HUES6 (cell line): ENCODE data around the gene SERGEF.

Source experiments
- H3K27ac ChIP-seq: 2 replicates; pipeline ENCODE4 v1.7.0; 2013; ENCODE audit warnings: low read depth, mild to moderate bottlenecking, low read length, inconsistent platforms
- H3K27me3 ChIP-seq: 2 replicates; pipeline ENCODE4 v1.6.1; 2013; ENCODE audit warnings: low read length; ENCODE audit not compliant: control insufficient read depth, insufficient read depth
- H3K36me3 ChIP-seq: 2 replicates; pipeline ENCODE4 v1.6.1; 2013; ENCODE audit warnings: low read length; ENCODE audit not compliant: control insufficient read depth, insufficient read depth
- H3K4me1 ChIP-seq: 2 replicates; pipeline ENCODE4 v1.6.1; 2013; ENCODE audit warnings: low read length; ENCODE audit not compliant: control insufficient read depth, insufficient read depth
- H3K4me3 ChIP-seq: 2 replicates; pipeline ENCODE4 v1.5.1; 2013; ENCODE audit warnings: low read depth, low read length
- H3K9ac ChIP-seq: one replicate; pipeline ENCODE4 v1.6.1; 2013; ENCODE audit warnings: mild to moderate bottlenecking, low read length
- H3K9me3 ChIP-seq: 2 replicates; pipeline ENCODE4 v1.6.1; 2013; ENCODE audit warnings: low read depth, low read length; ENCODE audit not compliant: control insufficient read depth, insufficient read depth

SERGEF gene

DNA sequence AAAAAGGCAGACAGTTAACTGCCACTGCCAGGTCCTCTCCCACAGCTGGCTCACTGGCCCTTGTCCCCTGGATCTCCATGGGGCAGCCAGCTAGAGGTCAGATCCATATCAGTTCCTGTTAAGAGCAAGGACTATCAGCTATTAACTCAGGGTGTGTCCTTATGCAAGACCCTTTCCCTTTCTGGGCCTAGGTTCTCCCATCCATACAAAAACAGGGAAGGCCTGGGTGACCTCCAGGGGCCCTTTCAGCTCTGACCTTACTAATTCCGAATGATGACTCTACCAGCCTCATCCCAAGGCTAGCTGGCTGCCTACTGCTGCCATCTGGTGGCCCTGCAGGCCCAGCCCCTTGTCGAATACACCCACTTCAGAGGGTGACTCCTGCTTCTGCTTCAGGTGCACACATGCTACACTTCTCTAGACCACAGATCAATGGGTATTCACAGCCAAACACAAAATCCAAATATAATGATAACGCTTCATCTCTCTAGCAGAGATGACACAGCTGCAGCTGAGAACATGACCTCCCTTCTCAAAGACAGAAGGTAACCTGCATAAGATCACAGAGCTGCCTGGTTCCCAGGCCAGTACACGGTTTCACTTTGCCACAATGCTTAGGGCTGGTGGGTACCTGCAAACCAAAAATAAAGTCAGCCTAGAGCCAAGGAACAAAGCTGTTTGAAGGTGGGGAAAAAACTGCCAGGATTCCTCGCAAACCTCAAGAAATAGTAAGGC is 34.1 kb downstream of the SERGEF start:
- H3K27me3 ChIP-seq, result no peaks in the 10 kb centered on the region
- H3K27ac ChIP-seq, result no peak overlapping the region
- H3K9ac ChIP-seq, result no peak overlapping the region
- H3K4me1 ChIP-seq, result no peaks in the 10 kb centered on the region
- H3K9me3 ChIP-seq, result no peaks in the 10 kb centered on the region
- no peaks in the 10 kb centered on the region for H3K36me3 ChIP-seq
- H3K4me3 ChIP-seq, result no peak overlapping the region

GRCh38 chr11:17976651-17977050 is 36.2 kb downstream of the SERGEF start:
- no peaks in the 10 kb centered on the region for H3K27me3 ChIP-seq
- H3K9me3 ChIP-seq, result no peaks in the 10 kb centered on the region
- no peak overlapping the region for H3K27ac ChIP-seq
- H3K9ac ChIP-seq, result no peak overlapping the region
- H3K36me3 ChIP-seq, result no peaks in the 10 kb centered on the region
- H3K4me1 ChIP-seq, result no peaks in the 10 kb centered on the region
- H3K4me3 ChIP-seq, result no peak overlapping the region

DNA sequence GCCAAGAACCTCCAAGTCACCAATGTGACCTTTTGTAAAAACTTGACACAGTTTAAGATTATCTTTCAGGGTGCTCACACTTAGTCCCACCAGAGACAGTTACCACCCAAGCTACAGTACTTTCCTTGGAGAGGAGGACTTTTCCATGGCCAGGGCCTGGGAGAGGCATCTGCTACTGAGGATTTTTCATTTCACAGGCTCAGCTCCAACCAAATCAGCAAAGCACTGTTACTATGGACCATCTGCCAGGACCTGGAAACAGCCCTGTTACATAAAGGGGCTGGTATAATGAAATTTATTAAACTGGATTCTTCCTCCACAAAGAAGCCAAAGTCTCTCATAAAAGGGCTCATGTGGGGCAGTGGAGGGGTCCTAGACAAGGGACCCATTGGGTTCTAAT is 38.6 kb downstream of the SERGEF start:
- Histone ChIP-seq H3K4me1 (no peaks in the 10 kb centered on the region), H3K9me3 (no peaks in the 10 kb centered on the region), H3K36me3 (no peaks in the 10 kb centered on the region), H3K4me3 (no peak overlapping the region), H3K9ac (no peak overlapping the region), H3K27ac (no peak overlapping the region), H3K27me3 (no peaks in the 10 kb centered on the region)

DNA sequence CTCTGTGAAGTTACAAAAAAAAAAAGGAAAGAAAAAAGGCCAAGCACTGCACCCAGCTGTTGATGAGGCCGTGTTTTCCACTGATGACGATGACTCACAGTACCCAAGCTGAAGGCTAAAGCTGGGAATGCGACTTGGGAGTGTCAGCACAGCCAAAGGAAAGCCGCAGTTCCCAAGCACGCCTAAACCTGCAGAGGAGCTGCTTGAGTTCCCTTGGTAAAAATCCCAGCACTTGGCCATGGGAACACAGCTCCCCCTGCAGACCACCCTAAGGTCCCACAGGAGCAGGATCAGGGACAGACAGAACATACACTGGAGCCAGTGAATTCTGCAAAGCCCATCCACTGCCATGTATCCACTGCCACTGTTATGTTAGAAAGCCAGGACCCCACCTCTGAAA is 39.9 kb downstream of the SERGEF start:
- no peak overlapping the region for H3K9ac ChIP-seq
- no peaks in the 10 kb centered on the region for H3K36me3 ChIP-seq
- H3K27ac ChIP-seq, result no peak overlapping the region

GRCh38 chr11:17968206-17968605 is 44.6 kb downstream of the SERGEF start:
- Histone ChIP-seq H3K9me3 (no peaks in the 10 kb centered on the region), H3K27ac (no peak overlapping the region), H3K9ac (no peak overlapping the region), H3K4me3 (no peak overlapping the region), H3K27me3 (no peaks in the 10 kb centered on the region), H3K4me1 (no peaks in the 10 kb centered on the region), H3K36me3 (0 out of 2 replicates have a peak, but pooled peaks cover 2% of the 10 kb centered on the region)

More for the DNA sequence above, 39.9 kb downstream of the SERGEF start:
- H3K9me3 ChIP-seq, result no peaks in the 10 kb centered on the region
- H3K27me3 ChIP-seq, result no peaks in the 10 kb centered on the region
- H3K4me1 ChIP-seq, result no peaks in the 10 kb centered on the region
- H3K4me3 ChIP-seq, result no peak overlapping the region

DNA sequence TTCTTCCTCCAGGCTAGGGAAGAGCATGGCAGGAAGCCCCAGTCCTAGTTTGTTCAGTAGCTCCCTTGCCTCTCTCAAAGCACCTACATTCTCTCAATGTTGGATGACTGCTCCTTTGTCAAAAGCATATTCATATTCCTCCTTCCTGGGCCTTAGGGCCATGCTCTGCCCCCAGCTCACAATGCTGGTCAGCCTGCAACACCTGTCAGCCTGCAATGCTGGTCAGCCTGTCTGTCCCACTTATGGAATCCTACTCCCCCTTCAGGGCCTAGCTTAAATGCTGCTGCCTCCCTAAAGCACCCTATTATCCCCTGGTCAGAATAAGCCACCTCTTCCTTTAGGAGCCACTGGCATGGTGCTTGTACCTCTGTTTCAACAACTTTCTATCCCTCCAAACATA is 45.2 kb downstream of the SERGEF start:
- no peak overlapping the region for H3K4me3 ChIP-seq
- no peak overlapping the region for H3K9ac ChIP-seq
- no peaks in the 10 kb centered on the region for H3K27me3 ChIP-seq
- H3K36me3 ChIP-seq, result 0 out of 2 replicates have a peak, but pooled peaks cover 2% of the 10 kb centered on the region
- H3K27ac ChIP-seq, result no peak overlapping the region
- no peaks in the 10 kb centered on the region for H3K4me1 ChIP-seq
- H3K9me3 ChIP-seq, result no peaks in the 10 kb centered on the region

DNA sequence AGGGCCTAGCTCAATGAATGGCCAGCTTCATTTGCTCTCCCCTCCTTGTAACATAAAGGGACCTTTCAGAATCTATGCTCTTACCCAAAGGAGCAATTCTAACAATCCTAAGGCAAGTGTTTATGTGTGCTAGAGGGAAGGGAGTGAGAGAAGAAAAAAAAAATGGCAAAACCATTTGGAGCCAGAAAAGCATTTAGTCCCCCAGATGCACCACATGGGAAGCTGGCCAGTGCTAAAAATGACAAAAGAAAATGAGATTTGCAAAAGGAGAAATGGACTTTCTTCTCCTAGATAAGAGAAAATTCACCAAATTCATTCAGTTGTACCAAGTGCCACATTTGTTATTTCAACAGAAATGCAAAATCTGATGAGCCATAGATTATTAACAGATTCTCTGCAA is 52.8 kb downstream of the SERGEF start:
- no peaks in the 10 kb centered on the region for H3K4me1 ChIP-seq
- H3K9me3 ChIP-seq, result no peaks in the 10 kb centered on the region
- peaks cover 5% of the 10 kb centered on the region; the same call in 1 of the 2 replicates for H3K36me3 ChIP-seq
- no peaks in the 10 kb centered on the region for H3K27me3 ChIP-seq
- H3K9ac ChIP-seq, result no peak overlapping the region
- no peak overlapping the region for H3K4me3 ChIP-seq
- H3K27ac ChIP-seq, result no peak overlapping the region

DNA sequence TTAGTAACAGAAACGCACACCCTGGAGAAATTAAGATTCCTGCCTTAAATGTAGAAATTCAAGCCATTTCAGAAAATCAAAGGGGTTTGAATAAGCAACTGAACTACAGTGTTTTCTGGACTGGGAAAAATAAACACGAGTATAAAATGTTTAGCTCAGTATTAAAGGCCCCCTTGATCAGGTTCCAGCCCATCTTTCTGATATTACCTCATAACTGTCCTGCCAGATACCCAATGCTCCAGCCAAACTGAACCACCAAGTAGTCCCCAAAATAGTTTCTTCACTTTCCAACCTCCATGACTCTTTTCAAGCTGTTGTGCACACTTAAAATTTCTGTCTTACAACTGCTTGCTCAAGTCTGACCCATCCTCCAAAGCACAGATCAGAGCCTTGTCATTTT is 54.4 kb downstream of the SERGEF start:
- Histone ChIP-seq H3K27me3 (no peaks in the 10 kb centered on the region), H3K36me3 (peaks cover 8% of the 10 kb centered on the region; the same call in 1 of the 2 replicates), H3K27ac (no peak overlapping the region), H3K4me3 (no peak overlapping the region), H3K9me3 (no peaks in the 10 kb centered on the region), H3K4me1 (no peaks in the 10 kb centered on the region), H3K9ac (no peak overlapping the region)

DNA sequence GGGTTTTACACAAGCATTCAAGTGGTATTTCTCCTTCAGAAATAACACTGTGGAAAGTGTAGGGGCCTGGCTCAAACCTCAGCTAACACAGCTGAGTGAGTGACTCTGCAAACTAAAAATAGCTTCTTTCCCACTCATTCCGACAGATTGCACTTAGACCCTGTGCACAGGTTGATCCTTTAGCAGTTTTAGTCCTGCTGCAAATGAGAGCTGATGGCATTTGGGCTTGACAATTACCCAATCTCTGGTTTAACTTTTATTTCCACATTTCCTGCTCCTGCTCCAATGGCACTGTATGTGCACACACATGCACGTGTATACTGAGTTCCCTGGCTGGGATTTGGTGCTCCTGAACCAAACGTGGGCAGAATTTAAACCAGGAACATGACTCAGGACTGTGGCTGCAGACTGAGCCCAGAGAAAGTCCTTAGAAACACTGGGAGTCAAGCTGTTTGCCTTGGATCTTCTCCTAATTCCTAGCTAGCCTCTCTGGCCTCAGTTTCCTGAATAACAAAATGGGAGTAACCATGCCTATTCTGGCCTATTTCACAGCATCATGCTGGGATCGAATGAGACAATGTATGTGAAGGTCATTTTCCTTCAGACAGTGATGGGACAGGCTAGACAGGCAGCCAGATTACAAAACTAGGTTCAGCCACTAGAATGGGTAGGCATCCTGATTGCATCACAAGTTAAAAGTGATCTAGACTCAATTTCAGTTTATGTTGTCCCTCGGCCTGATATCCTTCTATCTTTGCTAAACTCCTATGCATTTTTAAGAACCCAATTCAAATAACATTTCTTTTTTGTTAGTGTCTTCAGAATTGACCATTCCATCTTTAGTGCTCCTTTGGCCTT is 58.2 kb downstream of the SERGEF start:
- no peak overlapping the region for H3K27ac ChIP-seq
- H3K36me3 ChIP-seq, result peaks cover 6% of the 10 kb centered on the region; the same call in 1 of the 2 replicates

DNA sequence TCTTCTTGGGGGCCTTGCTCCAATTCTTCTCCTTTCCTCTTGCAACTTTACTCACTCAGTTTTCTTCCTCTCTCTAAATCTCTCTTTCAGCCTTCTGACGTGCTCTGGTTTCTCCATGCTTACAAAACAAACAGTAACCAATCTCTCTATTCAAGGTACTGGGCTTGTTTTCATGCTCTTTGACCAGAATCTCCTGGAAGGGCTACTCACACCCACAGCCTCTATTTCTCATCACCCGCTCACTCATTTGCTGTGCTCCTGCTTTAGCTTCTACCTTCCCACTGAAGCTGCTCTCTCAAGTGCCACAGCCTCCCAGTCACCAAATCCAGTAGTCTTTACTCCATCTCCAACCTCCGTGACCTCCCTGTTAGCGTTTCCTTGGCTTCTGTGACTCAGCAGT is 60.4 kb downstream of the SERGEF start:
- H3K27ac ChIP-seq, result no peak overlapping the region
- H3K9ac ChIP-seq, result no peak overlapping the region
- no peaks in the 10 kb centered on the region for H3K4me1 ChIP-seq
- H3K9me3 ChIP-seq, result no peaks in the 10 kb centered on the region
- no peaks in the 10 kb centered on the region for H3K27me3 ChIP-seq
- no peak overlapping the region for H3K4me3 ChIP-seq
- H3K36me3 ChIP-seq, result peaks cover 4% of the 10 kb centered on the region; the same call in 1 of the 2 replicates

More for the DNA sequence above, 58.2 kb downstream of the SERGEF start:
- H3K9me3 ChIP-seq, result no peaks in the 10 kb centered on the region
- no peaks in the 10 kb centered on the region for H3K27me3 ChIP-seq
- H3K9ac ChIP-seq, result no peak overlapping the region
- H3K4me1 ChIP-seq, result no peaks in the 10 kb centered on the region
- H3K4me3 ChIP-seq, result no peak overlapping the region
